H1 (cell line): ENCODE data around the gene GOLIM4. TPM values are rescaled to one million over a fixed set of nuclear protein-coding genes. Genes with fewer than 3 reads are reported as not detected.

ENCODE experiments used
- CTCF ChIA-PET: fragments of 300-600 bp; sonication (Branson Sonifier 250); formaldehyde crosslinking; loops from one replicate; lab custom pipeline; 2021; ENCODE audit not compliant: partially characterized antibody; lab: Charles Lee
- POLR2A ChIA-PET: fragments of 300-600 bp; sonication (Branson Sonifier 250); formaldehyde crosslinking; loops from one replicate; lab custom pipeline; 2021; ENCODE audit warnings: inconsistent platforms; ENCODE audit not compliant: partially characterized antibody; lab: Charles Lee
- DNase-seq, 2 experiments: peaks; one replicate each; pipeline versions ENCODE4 v3.0.0 to v3.0.0-alpha.2; 2010 to 2022; ENCODE audit warnings: low spot score in 2 of 2, low read depth in 1 of 2, mixed read lengths in 1 of 2
- FAIRE-seq: peaks from 2 replicates; lab custom pipeline; 2011; peaks lifted over from hg19 to GRCh38; lab: Jason Lieb, UNC
- H2AFZ ChIP-seq: 2 replicates; pipeline ENCODE4 v1.8.1; 2012; ENCODE audit warnings: low read length, inconsistent platforms
- H2AK5ac ChIP-seq: 2 replicates; pipeline ENCODE4 v1.6.1; 2013; ENCODE audit warnings: low read depth, low read length
- H2BK120ac ChIP-seq: replicated peaks from 2 replicates; pipeline ENCODE3; 2013; ENCODE audit warnings: low read depth, low read length, inconsistent platforms
- H2BK12ac ChIP-seq: 2 replicates; pipeline ENCODE4 v1.6.1; 2013; ENCODE audit warnings: low read depth, low read length
- H2BK15ac ChIP-seq: 2 replicates; pipeline ENCODE4 v1.6.1; 2013; ENCODE audit warnings: low read length
- H2BK20ac ChIP-seq: 2 replicates; pipeline ENCODE4 v1.6.1; 2013; ENCODE audit warnings: low read length
- H2BK5ac ChIP-seq: 2 replicates; pipeline ENCODE4 v1.6.1; 2013; ENCODE audit warnings: low read depth, low read length
- H3K14ac ChIP-seq: 2 replicates; pipeline ENCODE4 v1.6.1; 2013; ENCODE audit warnings: inconsistent platforms; ENCODE audit not compliant: insufficient read length
- H3K18ac ChIP-seq: 2 replicates; pipeline ENCODE4 v1.6.1; 2013; ENCODE audit warnings: low read length; ENCODE audit errors: extremely low read depth
- H3K23ac ChIP-seq: 2 replicates; pipeline ENCODE4 v1.6.1; 2013; ENCODE audit warnings: inconsistent platforms; ENCODE audit not compliant: insufficient read length
- H3K23me2 ChIP-seq: 2 replicates; pipeline ENCODE4 v1.6.1; 2013; ENCODE audit warnings: low read depth, low read length
- H3K27ac ChIP-seq: 2 replicates; pipeline ENCODE4 v1.6.1; 2011; ENCODE audit warnings: low read depth, low read length, inconsistent platforms
- H3K27me3 ChIP-seq, 4 experiments: replicated peaks in 1 of 4; 1 replicate in 1 of 4; 2 replicates in 3 of 4; pipeline versions ENCODE4 v1.6.1 to v1.8.1; 2011 to 2013; ENCODE audit warnings: low read length in 3 of 4, mild to moderate bottlenecking in 3 of 4, inconsistent platforms in 2 of 4, mixed read lengths in 2 of 4, moderate library complexity in 1 of 4; ENCODE audit not compliant: control insufficient read depth in 3 of 4, insufficient read depth in 3 of 4; ENCODE audit errors: extremely low read depth in 1 of 4
- H3K36me3 ChIP-seq, 4 experiments: 2 replicates each; pipeline versions ENCODE4 v1.6.1 to v1.8.1; 2011 to 2013; ENCODE audit warnings: mild to moderate bottlenecking in 4 of 4, low read length in 3 of 4, moderate library complexity in 2 of 4, control low read depth in 1 of 4, inconsistent platforms in 1 of 4; ENCODE audit not compliant: insufficient read depth in 4 of 4, control insufficient read depth in 2 of 4
- H3K4ac ChIP-seq: replicated peaks from 2 replicates; pipeline ENCODE3; 2013; ENCODE audit warnings: low read length, low read depth, mixed read lengths, inconsistent platforms; ENCODE audit not compliant: insufficient read length
- H3K4me1 ChIP-seq, 4 experiments: replicated peaks in 1 of 4; 1 replicate in 1 of 4; 2 replicates in 3 of 4; pipeline versions ENCODE4 v1.6.1 to v1.8.1; 2011 to 2013; ENCODE audit warnings: low read length in 3 of 4, inconsistent platforms in 2 of 4, mixed read lengths in 1 of 4; ENCODE audit not compliant: insufficient read depth in 4 of 4, control insufficient read depth in 3 of 4
- H3K4me2 ChIP-seq, 2 experiments: 2 replicates each; pipeline versions ENCODE4 v1.6.1 to v1.8.1; 2011 to 2013; ENCODE audit warnings: low read depth in 2 of 2, low read length in 2 of 2, control low read depth in 1 of 2, inconsistent platforms in 1 of 2, mild to moderate bottlenecking in 1 of 2; ENCODE audit not compliant: insufficient read depth in 1 of 2
- H3K4me3 ChIP-seq, 4 experiments: fragments of 200-600, 300-600 bp in 1 of 4; sonication (generic), shearing (Covaris generic), sonication (Bioruptor Twin) in 1 of 4; 2 replicates each; pipeline versions ENCODE4 v1.5.1 to v1.8.1; 2011 to 2016; ENCODE audit warnings: low read length in 4 of 4, low read depth in 3 of 4, control low read depth in 2 of 4, inconsistent platforms in 2 of 4, mild to moderate bottlenecking in 2 of 4, mixed read lengths in 1 of 4, moderate library complexity in 1 of 4; ENCODE audit not compliant: insufficient read depth in 2 of 4; ENCODE audit errors: extremely low read depth in 1 of 4
- H3K56ac ChIP-seq: replicated peaks from 2 replicates; pipeline ENCODE3; 2013; ENCODE audit warnings: low read depth, mild to moderate bottlenecking, mixed read lengths, low read length, inconsistent platforms; ENCODE audit not compliant: insufficient read length
- H3K79me1 ChIP-seq: 2 replicates; pipeline ENCODE4 v1.6.1; 2013; ENCODE audit warnings: low read depth, low read length, control low read depth
- H3K79me2 ChIP-seq, 2 experiments: 2 replicates each; pipeline versions ENCODE4 v1.6.1 to v1.8.1; 2012 to 2013; ENCODE audit warnings: low read length in 2 of 2, mild to moderate bottlenecking in 2 of 2, inconsistent platforms in 1 of 2; ENCODE audit not compliant: insufficient read depth in 2 of 2, control insufficient read depth in 1 of 2
- H3K9ac ChIP-seq, 4 experiments: replicated peaks in 1 of 4; 1 replicate in 1 of 4; 2 replicates in 3 of 4; pipeline versions ENCODE4 v1.6.1 to v1.8.1; 2011 to 2013; ENCODE audit warnings: low read depth in 3 of 4, low read length in 3 of 4, control low read depth in 2 of 4, mild to moderate bottlenecking in 2 of 4, moderate library complexity in 2 of 4, inconsistent platforms in 1 of 4; ENCODE audit errors: extremely low read depth in 1 of 4
- H3K9me3 ChIP-seq, 2 experiments: 2 replicates each; pipeline versions ENCODE4 v1.6.1 to v1.8.1; 2012 to 2013; ENCODE audit warnings: mild to moderate bottlenecking in 2 of 2, moderate library complexity in 2 of 2, control low read depth in 1 of 2, inconsistent platforms in 1 of 2, low read depth in 1 of 2, low read length in 1 of 2, mixed read lengths in 1 of 2; ENCODE audit not compliant: insufficient read depth in 2 of 2
- H4K20me1 ChIP-seq, 2 experiments: replicated peaks in 1 of 2; 2 replicates each; pipeline versions ENCODE3 to v1.8.1; 2011 to 2013; ENCODE audit warnings: inconsistent platforms in 2 of 2, low read length in 2 of 2, mild to moderate bottlenecking in 1 of 2; ENCODE audit not compliant: insufficient read depth in 2 of 2, control insufficient read depth in 1 of 2
- H4K5ac ChIP-seq: 2 replicates; pipeline ENCODE4 v1.6.1; 2013; ENCODE audit warnings: low read length, low read depth, mixed read lengths, inconsistent platforms; ENCODE audit not compliant: insufficient read length
- H4K8ac ChIP-seq: 2 replicates; pipeline ENCODE4 v1.8.0; 2013; ENCODE audit warnings: mild to moderate bottlenecking, moderate library complexity, low read length, inconsistent platforms; ENCODE audit not compliant: insufficient read depth; ENCODE audit errors: extremely low read depth
- H4K91ac ChIP-seq: replicated peaks from 2 replicates; pipeline ENCODE3; 2013; ENCODE audit warnings: low read length, mixed read lengths, inconsistent platforms; ENCODE audit not compliant: insufficient read length
- BACH1 ChIP-seq: IDR thresholded peaks from 2 replicates; pipeline ENCODE4 v1.6.1; 2012; ENCODE audit warnings: low read length, improper control_type of control experiment
- CHD2 ChIP-seq: IDR thresholded peaks from 2 replicates; pipeline ENCODE4 v1.6.1; 2012; ENCODE audit warnings: low read length, improper control_type of control experiment
- FOSL1 ChIP-seq: IDR thresholded peaks from 2 replicates; pipeline ENCODE4 v1.6.1; 2011; ENCODE audit warnings: mild to moderate bottlenecking, low read depth, low read length, moderate library complexity; ENCODE audit not compliant: insufficient read depth
- HDAC2 ChIP-seq, 2 experiments: fragments of 300-600 bp in 1 of 2; sonication (generic) in 1 of 2; IDR thresholded peaks; 2 replicates each; pipeline ENCODE4 v1.6.1; 2011 to 2012; ENCODE audit warnings: low read depth in 2 of 2, low read length in 2 of 2, mild to moderate bottlenecking in 2 of 2, moderate library complexity in 2 of 2, borderline replicate concordance in 1 of 2, inconsistent platforms in 1 of 2
- HDAC6 ChIP-seq: IDR thresholded peaks from one replicate; pipeline ENCODE4 v1.7.1; 2012; ENCODE audit warnings: low read depth, mild to moderate bottlenecking, inconsistent platforms, low read length, moderate library complexity
- SUZ12 ChIP-seq: fragments of 200-600 bp; sonication (generic); IDR thresholded peaks from 2 replicates; pipeline ENCODE4 v1.6.1; 2012; ENCODE audit warnings: mild to moderate bottlenecking, inconsistent platforms, low read length, moderate library complexity, mixed read lengths
- WGBS, 2 experiments: shearing (Covaris generic) in 1 of 2; methylation state at CpG; one replicate each; pipeline versions ENCODE4 v1.1.6 to v1.1.7; 2013 to 2015; ENCODE audit warnings: low lambda C conversion rate in 2 of 2, mixed read lengths in 2 of 2, inconsistent platforms in 1 of 2, low coverage in 1 of 2, missing lambda C conversion rate in 1 of 2; ENCODE audit not compliant: insufficient replicate concordance in 2 of 2, insufficient coverage in 1 of 2, insufficient read length in 1 of 2; ENCODE audit errors: extremely low coverage in 1 of 2, missing lambda C conversion rate in 1 of 2; 5-methylcytosine and 5-hydroxymethylcytosine counted together
- polyA plus RNA-seq, 7 experiments: library from polyadenylated mRNA; depleted of rRNA in 3 of 7; stranded (reverse) in 5 of 7; unstranded in 2 of 7; fragments of >200 nt in 5 of 7; fragments of 200-250 nt in 2 of 7; gene quantifications; 1 replicate in 5 of 7; 2 replicates in 1 of 7; 4 replicates in 1 of 7; pipeline versions ENCODE4 v1.2.1 to v1.2.3, GENCODE V29; 2011 to 2013; ENCODE audit warnings: missing spikeins in 2 of 7, mixed read lengths in 2 of 7
- total RNA-seq: library from RNA; stranded (reverse); fragmentation: NEBNext Ultra II Directional; extraction: Animal tissue kit (Norgen Biotek cat#: 25700); gene quantifications from 2 replicates; pipeline ENCODE4 v1.2.1, GENCODE V29; 2021

GOLIM4 gene
- total and polyA plus RNA-seq, 2 of the 8 experiments (the other 6 are each of a cell fraction or from before 2014, with no cell fraction given), result 5.6 to 29.7 TPM

- no peaks in the 10 kb centered on the region for H3K79me1 ChIP-seq
- no peak overlapping the region for H2AK5ac ChIP-seq
- H4K91ac ChIP-seq, result no peak overlapping the region
- no peak for DNase-seq
- 81% methylated on average over 4 of the region's 4 CpGs; no CpG with 5 or more reads in 1 of the 2 experiments for WGBS, 2 experiments
- POLR2A ChIA-PET, result no interaction called here
- H3K27me3 ChIP-seq, result no peaks in the 10 kb centered on the region
- H2BK15ac ChIP-seq, result no peak overlapping the region
- H3K18ac ChIP-seq, result no peak overlapping the region
- no peak overlapping the region for H3K9ac ChIP-seq
- peaks cover 3 to 92% of the 10 kb centered on the region in 2 experiments; a peak in 3 of 4 replicates for H3K79me2 ChIP-seq
- peaks cover 0 to 1% of the 10 kb centered on the region in 2 experiments for H4K20me1 ChIP-seq
- no peak overlapping the region for H4K5ac ChIP-seq
- H2BK5ac ChIP-seq, result no peak overlapping the region
- no peak overlapping the region for H2AFZ ChIP-seq
- H3K36me3 ChIP-seq, result no peaks in the 10 kb centered on the region
- no peaks in the 10 kb centered on the region for H3K23me2 ChIP-seq
- no peak for FAIRE-seq
- no peak overlapping the region for H4K8ac ChIP-seq
- no peak overlapping the region for H3K27ac ChIP-seq
- no peak overlapping the region for H3K4me3 ChIP-seq
- H3K4me1 ChIP-seq, result peaks cover 0 to 5% (median 2%) of the 10 kb centered on the region in 4 experiments; a peak in 3 of 7 replicates
- no peak overlapping the region for H3K14ac ChIP-seq
- CTCF ChIA-PET, result interaction anchor here (1.2 to 3.5 kb wide), 12 partner anchors 9 to 365 kb away, joined by 3 to 16 read pairs (median 4); no protein-coding TSS in a partner anchor
- H3K4me2 ChIP-seq, result no peak overlapping the region
- H2BK12ac ChIP-seq, result no peak overlapping the region
- no peak overlapping the region for H3K23ac ChIP-seq
- no peak overlapping the region for H3K4ac ChIP-seq
- H3K9me3 ChIP-seq, result no peaks in the 10 kb centered on the region
- no peak overlapping the region for H2BK120ac ChIP-seq
- H3K56ac ChIP-seq, result no peak overlapping the region
- no peak for TF ChIP-seq FOSL1
- TF ChIP-seq BACH1, result no peak
- TF ChIP-seq HDAC2 (IDR thresholded peaks at IDR 0.05; ENCODE audit: borderline replicate concordance in 1 of 2, low read depth in 2 of 2, low read length in 2 of 2), result no peak
- TF ChIP-seq CHD2, result no peak
- TF ChIP-seq HDAC6, result no peak
- TF ChIP-seq SUZ12, result no peak
- TF ChIP-seq, all 59 proteins: peak for 0
- no peak overlapping the region for H2BK20ac ChIP-seq
These were observed 6.4 kb downstream of the GOLIM4 start for GRCh38 chr3:168089179-168089771.
